ENCODE results near the gene POMT2.

DNA sequence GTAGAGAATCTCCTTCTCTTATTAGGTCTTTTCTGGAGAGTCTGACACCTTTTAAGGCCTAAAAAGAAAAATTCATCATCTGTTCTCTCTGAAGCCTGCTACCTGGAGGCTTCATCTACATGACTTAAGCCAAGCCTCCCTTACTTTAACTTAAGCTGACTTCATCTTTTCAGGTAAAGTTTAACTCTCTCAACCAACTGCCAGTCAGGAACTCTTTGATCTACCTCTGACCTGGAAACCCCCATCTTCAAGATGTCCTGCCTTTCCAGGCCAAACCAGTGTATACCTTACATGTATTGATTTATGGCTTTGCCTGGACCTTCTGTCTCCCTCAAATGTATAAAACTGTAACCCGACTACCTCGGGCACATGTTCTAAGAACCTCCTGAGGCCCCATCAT is 17.6 kb upstream of the POMT2 start:
- no peak for TF ChIP-seq CTCF (IDR thresholded peaks at IDR 0.05)
- TF ChIP-seq POLR2A (IDR thresholded peaks at IDR 0.05) = no peak

Data from heart left ventricle (tissue), 13 donors.